HEK293T (cell line): Measurements from ENCODE around the gene ELMOD1.

ENCODE experiments used
- CTCF ChIA-PET: fragments of 350-600 bp; formaldehyde crosslinking; extraction: SDS; loops from one replicate; lab custom pipeline; 2021; ENCODE audit warnings: antibody characterized with exemption, inconsistent platforms; lab: Yijun Ruan, JAX
- POLR2A ChIA-PET: fragments of 350-600 bp; formaldehyde crosslinking; extraction: SDS; loops from one replicate; lab custom pipeline; 2020; ENCODE audit warnings: antibody characterized with exemption, inconsistent platforms; lab: Yijun Ruan, JAX
- DNase-seq: peaks from one replicate; pipeline ENCODE4 v3.0.0; 2012; ENCODE audit warnings: mixed read lengths; ENCODE audit errors: extremely low spot score
- ARNT ChIP-seq: fragments of 450-650 bp; IDR thresholded peaks from 2 replicates; pipeline ENCODE4 v1.6.1; 2017; ENCODE audit warnings: mild to moderate bottlenecking
- BHLHE40 ChIP-seq: fragments of 450-650 bp; IDR thresholded peaks from 2 replicates; pipeline ENCODE4 v1.6.1; 2016; ENCODE audit warnings: mild to moderate bottlenecking, moderate library complexity, borderline replicate concordance
- CTBP1 ChIP-seq: fragments of 450-650 bp; IDR thresholded peaks from 2 replicates; pipeline ENCODE4 v1.6.1; 2016; ENCODE audit warnings: borderline replicate concordance
- ELF4 ChIP-seq: fragments of 450-650 bp; IDR thresholded peaks from 2 replicates; pipeline ENCODE4 v1.6.1; 2017; ENCODE audit warnings: antibody characterized with exemption
- FOXA1 ChIP-seq: fragments of 450-650 bp; IDR thresholded peaks from 2 replicates; pipeline ENCODE4 v1.6.1; 2016; ENCODE audit warnings: mild to moderate bottlenecking
- FOXK2 ChIP-seq: fragments of 450-650 bp; IDR thresholded peaks from 2 replicates; pipeline ENCODE4 v1.6.1; 2016; ENCODE audit warnings: mild to moderate bottlenecking
- FOXM1 ChIP-seq: fragments of 450-650 bp; IDR thresholded peaks from 2 replicates; pipeline ENCODE4 v1.6.1; 2017; ENCODE audit warnings: mild to moderate bottlenecking, borderline replicate concordance
- HDGF ChIP-seq: fragments of 450-650 bp; IDR thresholded peaks from 2 replicates; pipeline ENCODE4 v1.6.1; 2017; ENCODE audit warnings: antibody characterized with exemption, borderline replicate concordance
- L3MBTL2 ChIP-seq: fragments of 450-650 bp; conservative IDR thresholded peaks from 2 replicates; pipeline ENCODE4 v1.6.1; 2016; ENCODE audit warnings: mild to moderate bottlenecking
- LEF1 ChIP-seq: fragments of 450-650 bp; IDR thresholded peaks from 2 replicates; pipeline ENCODE4 v1.6.1; 2017; ENCODE audit warnings: mild to moderate bottlenecking, borderline replicate concordance
- NFRKB ChIP-seq: fragments of 450-650 bp; IDR thresholded peaks from 2 replicates; pipeline ENCODE4 v1.6.1; 2016; ENCODE audit warnings: mild to moderate bottlenecking, moderate library complexity
- SP1 ChIP-seq: fragments of 450-650 bp; IDR thresholded peaks from 2 replicates; pipeline ENCODE4 v1.6.1; 2017
- SUZ12 ChIP-seq: fragments of 450-650 bp; IDR thresholded peaks from 2 replicates; pipeline ENCODE4 v1.6.1; 2016; ENCODE audit warnings: mild to moderate bottlenecking
- TARDBP ChIP-seq: fragments of 450-650 bp; IDR thresholded peaks from 2 replicates; pipeline ENCODE4 v1.6.1; 2016
- ZNF384 ChIP-seq: fragments of 450-650 bp; IDR thresholded peaks from 2 replicates; pipeline ENCODE4 v1.6.1; 2016
- TF ChIP-seq, protein P1 (sequence below): fragments of 450-650 bp; IDR thresholded peaks from 2 replicates; pipeline ENCODE4 v1.6.1; 2016

ELMOD1 gene

DNA sequence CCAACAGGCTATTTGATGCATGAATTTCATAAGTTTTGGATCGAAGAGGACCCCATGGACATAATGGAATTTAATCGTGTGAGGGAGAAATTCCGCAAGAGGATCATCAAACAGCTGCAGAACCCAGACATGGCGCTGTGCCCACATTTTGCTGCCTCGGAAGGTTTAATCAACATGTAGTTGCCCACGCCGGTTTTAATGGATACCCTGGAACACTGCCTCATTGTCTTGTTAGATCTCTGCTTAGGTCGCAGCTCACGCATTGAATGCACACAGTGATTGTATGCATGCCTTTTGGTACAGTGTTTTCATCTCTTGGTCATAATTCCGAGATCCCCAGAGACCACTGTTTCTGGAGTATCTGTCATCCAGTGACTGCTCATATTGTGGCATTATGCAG lies 74.1 kb downstream of the ELMOD1 start:
- DNase-seq = no peak
- POLR2A ChIA-PET = no interaction called here
- CTCF ChIA-PET = no interaction called here
- no peak for TF ChIP-seq ARNT
- no peak for TF ChIP-seq CTBP1
- TF ChIP-seq ELF4 = no peak
- no peak for TF ChIP-seq NFRKB
- TF ChIP-seq ZNF384 = no peak
- no peak for TF ChIP-seq LEF1
- TF ChIP-seq, protein P1, sequence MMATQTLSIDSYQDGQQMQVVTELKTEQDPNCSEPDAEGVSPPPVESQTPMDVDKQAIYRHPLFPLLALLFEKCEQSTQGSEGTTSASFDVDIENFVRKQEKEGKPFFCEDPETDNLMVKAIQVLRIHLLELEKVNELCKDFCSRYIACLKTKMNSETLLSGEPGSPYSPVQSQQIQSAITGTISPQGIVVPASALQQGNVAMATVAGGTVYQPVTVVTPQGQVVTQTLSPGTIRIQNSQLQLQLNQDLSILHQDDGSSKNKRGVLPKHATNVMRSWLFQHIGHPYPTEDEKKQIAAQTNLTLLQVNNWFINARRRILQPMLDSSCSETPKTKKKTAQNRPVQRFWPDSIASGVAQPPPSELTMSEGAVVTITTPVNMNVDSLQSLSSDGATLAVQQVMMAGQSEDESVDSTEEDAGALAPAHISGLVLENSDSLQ = no peak

DNA sequence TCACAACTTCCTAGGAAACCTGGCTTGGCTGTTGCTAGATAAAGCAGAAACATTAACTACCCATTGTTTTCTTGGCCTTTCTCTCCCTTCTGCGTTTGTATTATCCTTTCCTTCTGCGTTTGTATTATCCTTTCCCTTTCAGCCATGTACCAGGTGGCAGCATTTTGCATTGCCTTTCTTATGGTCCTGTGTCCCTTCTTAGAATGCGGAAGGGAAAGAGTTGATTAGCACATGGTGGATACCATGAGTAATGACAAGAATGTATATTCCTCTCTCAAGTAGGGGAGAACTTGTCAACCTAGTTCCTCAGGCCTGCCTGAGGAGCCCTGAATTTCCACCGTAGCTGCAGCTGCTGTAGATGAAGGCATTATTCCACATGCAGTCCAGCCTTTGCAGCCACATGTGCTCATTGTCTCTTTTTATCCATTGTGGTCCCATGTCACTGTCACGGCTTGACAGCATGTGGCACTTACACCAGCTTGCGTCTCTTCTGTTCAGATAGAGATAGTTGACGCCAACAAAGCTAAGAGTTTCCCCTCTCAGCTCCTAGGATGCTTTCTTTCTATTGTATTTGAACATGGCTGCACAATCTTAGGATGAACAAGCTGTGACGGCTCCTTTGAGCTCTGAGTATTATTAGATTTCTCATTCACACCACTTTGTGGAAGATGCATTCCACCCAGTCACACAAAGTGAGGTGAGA lies 76.1 kb downstream of the ELMOD1 start:
- CTCF ChIA-PET = no interaction called here
- POLR2A ChIA-PET = no interaction called here
- TF ChIP-seq SP1 (no peak), LEF1 (no peak), SUZ12 (no peak), ARNT (no peak), FOXK2 (no peak), L3MBTL2 (no peak), HDGF (no peak), FOXM1 (no peak), NFRKB (no peak), ZNF384 (no peak), CTBP1 (no peak), BHLHE40 (no peak), ELF4 (no peak), TARDBP (no peak), FOXA1 (no peak)
- TF ChIP-seq, protein P1 = no peak
- no peak for DNase-seq

DNA sequence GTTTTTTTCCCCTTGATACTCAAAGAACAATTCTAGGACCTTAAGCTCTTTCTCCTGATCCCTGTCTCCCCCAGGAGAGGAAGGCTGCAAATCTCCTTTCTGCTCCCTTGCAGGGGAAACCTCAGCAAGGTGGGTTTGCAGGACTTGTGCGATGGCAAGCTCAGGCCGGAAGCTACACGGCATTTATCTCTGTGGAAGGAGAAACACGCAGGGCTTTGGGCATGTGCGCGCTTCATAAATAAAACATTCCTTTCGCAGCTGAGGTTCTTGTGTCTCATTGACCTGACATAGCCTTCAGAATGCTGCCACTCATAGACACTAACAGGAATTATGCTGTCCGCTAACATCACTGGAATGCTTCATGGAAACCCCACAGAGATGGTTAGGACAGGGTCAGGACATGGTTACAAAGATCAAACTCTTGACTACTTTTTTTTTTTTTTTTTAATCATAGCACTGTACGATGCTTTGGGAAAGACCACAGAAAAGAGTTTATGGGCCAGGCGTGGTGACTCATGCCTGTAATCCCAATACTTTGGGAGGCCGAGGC lies 78.3 kb downstream of the ELMOD1 start:
- no peak for DNase-seq
- ChIA-PET POLR2A (no interaction called here), CTCF (no interaction called here)
- no peak for TF ChIP-seq NFRKB
- no peak for TF ChIP-seq SP1
- TF ChIP-seq TARDBP = no peak
- no peak for TF ChIP-seq FOXM1
- TF ChIP-seq ARNT = no peak
- no peak for TF ChIP-seq ELF4
- no peak for TF ChIP-seq HDGF
- no peak for TF ChIP-seq FOXK2
- no peak for TF ChIP-seq SUZ12
- TF ChIP-seq FOXA1 = no peak
- TF ChIP-seq LEF1 = no peak
- no peak for TF ChIP-seq ZNF384
- TF ChIP-seq, protein P1 = no peak
- TF ChIP-seq L3MBTL2 = no peak
- TF ChIP-seq BHLHE40 = no peak
- no peak for TF ChIP-seq CTBP1

DNA sequence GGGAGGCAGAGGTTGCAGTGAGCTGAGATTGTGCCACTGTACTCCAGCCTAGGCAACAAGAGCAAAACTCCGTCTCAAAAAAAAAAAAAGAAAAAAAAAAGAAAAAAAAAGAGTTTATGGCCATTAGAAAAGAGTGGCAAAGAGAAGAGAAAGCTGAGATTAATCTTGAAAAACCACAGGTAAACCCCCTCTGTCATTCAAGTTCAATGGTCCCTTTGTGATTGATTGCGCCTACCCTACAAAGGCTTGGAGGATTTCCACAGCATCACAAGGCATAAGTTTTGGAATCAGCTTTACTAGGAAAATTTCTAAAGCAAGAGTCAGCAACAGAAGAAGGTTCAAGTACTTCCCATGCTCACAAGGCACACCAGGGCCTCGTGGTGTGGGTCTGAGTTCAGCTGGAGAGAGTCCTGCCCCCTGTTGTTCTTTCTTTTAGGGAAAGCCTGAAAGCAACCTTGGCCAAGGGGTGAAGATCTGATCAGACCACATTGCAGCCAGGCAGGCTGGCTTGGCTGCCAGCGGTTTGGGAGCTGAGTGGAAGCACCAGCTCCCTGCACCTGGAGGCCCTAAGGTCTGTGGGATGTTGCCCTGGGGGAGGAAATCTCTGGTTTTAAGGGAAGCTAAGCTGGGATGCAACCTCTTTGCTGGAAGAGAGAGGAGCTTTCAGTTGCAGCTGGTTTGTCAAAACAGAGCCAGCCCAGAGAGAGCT lies 79.1 kb downstream of the ELMOD1 start:
- POLR2A ChIA-PET = interaction anchor here (0.6 to 1.0 kb wide), 2 partner anchors 105 to 121 kb away, joined by 3 read pairs; partner anchors contain the start of gene ALKBH8
- no peak for TF ChIP-seq ZNF384
- TF ChIP-seq SUZ12 = no peak
- TF ChIP-seq, protein P1 = no peak
- no peak for TF ChIP-seq FOXA1
- TF ChIP-seq FOXK2 = no peak
- no peak for TF ChIP-seq L3MBTL2
- TF ChIP-seq CTBP1 = no peak
- no peak for TF ChIP-seq ELF4
- TF ChIP-seq SP1 = no peak
- no peak for TF ChIP-seq BHLHE40
- no peak for TF ChIP-seq NFRKB
- TF ChIP-seq ARNT = no peak
- TF ChIP-seq LEF1 = no peak
- no peak for TF ChIP-seq HDGF

DNA sequence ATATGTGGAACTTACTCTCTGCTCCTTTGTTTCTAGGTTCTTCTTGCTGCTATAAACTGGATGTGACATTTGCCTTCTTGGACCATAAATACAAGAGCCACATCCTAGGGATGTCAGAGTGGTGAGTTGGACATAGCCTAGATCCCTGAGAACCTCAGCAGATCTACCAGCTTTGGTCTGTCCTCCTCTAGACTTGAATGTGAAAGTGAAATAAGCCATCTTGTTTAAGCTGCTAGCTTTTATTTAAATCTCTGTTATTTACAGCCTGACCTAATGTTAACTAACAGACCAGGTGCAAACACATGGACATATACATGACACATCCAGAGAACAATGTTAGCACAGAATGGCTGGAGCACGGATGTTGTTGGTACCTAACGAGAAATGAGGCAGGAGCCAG lies 85.0 kb downstream of the ELMOD1 start:
- ChIA-PET POLR2A (interaction anchor here (1.0 kb wide), 1 partner anchor 333 kb away, joined by 3 read pairs; the partner anchor contains the start of gene CUL5), CTCF (no interaction called here)
- no peak for TF ChIP-seq SP1
- TF ChIP-seq TARDBP = no peak
- TF ChIP-seq FOXA1 = no peak
- no peak for TF ChIP-seq FOXM1
- TF ChIP-seq HDGF = no peak
- TF ChIP-seq ARNT = no peak
- TF ChIP-seq BHLHE40 = no peak
- TF ChIP-seq SUZ12 = no peak
- TF ChIP-seq, protein P1 = no peak
- no peak for TF ChIP-seq NFRKB
- no peak for TF ChIP-seq LEF1
- no peak for TF ChIP-seq L3MBTL2
- TF ChIP-seq CTBP1 = no peak
- DNase-seq = no peak

More for the DNA sequence above, 79.1 kb downstream of the ELMOD1 start:
- CTCF ChIA-PET = interaction anchor here (0.7 to 1.3 kb wide), 3 partner anchors 22 to 108 kb away, joined by 3 to 4 read pairs (median 4); no protein-coding TSS in a partner anchor
- DNase-seq = no peak
